HG02870 (cell line): ENCODE measurements around the gene NKPD1.
"Not testable (repeated sequence)": the region's sequence is repeated elsewhere in the genome, so short reads cannot be mapped to it uniquely, and the experiment has no call there.

Experiments
- ATAC-seq: cut with Tn5 transposase; IDR thresholded peaks from one replicate; pipeline ENCODE4 v1.9.1; 2021; ENCODE audit warnings: mild to moderate bottlenecking, moderate library complexity; ENCODE audit not compliant: unreplicated experiment

NKPD1 gene

DNA sequence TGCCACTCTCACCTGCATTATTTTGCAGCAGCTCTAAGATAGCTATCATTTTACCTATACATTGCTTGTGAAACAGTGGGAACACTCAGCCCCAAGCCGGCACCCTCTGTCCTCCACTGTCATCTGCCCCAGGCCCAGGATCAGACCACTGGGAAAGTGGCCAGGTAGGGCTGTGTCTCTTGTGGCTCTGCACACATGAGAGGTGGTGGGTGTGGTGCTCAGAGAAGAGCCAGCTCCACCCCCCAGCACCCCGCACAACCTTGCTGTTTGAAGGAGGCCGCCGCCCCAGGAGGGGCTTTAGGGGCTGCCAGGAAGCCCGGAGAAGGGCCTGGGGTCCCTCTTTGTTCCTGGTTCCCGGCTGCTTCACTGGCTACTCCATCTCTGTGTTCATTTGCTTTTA is 41.2 kb downstream of the NKPD1 start:
- no peak for ATAC-seq

DNA sequence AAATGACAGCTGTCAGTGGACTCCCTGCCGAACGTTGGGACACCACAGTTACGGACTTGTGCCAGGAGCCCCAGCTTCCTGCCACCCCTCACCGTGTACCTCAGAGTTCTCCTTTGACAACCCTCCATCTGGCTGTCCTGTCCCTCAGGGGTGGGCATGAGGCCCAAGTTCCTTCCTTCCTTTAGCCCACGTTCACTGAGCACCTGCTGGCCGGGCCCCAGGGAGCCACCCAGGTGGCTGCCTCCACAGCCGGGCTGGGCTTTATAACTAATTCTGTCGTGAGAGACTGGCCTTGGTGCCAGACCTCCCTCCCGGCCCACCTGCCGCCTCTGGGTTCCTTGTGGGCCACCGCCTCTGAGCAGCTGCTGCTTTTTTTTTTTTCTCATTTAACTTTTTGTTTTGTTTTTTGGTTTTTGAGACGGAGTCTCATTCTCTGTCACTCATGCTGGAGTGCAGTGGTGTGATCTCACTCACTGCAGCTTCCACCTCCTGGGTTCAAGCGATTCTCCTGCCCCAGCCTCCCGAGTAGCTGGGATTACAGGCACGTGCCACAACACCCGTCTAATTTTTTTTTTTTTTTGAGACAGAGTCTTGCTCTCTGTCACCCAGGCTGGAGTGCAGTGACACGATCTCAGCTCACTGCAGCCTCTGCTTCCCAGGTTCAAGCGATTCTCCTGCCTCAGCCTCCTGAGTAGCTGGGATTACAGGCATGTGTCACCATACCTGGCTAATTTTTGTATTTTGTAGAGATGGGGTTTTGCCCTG is 42.0 kb downstream of the NKPD1 start:
- ATAC-seq: not testable (repeated sequence)

DNA sequence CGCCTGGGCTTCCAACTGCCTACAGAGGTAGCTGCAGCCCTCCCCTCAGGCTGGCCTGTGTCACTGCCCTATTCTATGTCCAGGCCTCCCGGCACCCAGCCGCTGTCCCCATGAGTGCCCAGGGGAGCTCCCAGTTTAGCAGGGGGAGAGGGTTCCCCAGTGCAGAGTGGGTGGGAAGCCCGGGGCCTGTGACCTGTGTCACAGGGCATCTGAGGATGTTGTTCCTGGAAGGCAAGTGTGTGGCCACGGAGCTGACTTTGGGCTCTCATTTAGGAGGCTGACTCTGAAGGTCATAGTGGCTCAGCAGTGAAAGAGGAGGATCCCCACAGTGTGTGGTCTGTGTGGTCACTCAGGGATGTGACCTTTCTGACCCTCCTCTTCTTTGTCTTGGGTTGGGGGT is 42.7 kb downstream of the NKPD1 start:
- ATAC-seq: no peak

DNA sequence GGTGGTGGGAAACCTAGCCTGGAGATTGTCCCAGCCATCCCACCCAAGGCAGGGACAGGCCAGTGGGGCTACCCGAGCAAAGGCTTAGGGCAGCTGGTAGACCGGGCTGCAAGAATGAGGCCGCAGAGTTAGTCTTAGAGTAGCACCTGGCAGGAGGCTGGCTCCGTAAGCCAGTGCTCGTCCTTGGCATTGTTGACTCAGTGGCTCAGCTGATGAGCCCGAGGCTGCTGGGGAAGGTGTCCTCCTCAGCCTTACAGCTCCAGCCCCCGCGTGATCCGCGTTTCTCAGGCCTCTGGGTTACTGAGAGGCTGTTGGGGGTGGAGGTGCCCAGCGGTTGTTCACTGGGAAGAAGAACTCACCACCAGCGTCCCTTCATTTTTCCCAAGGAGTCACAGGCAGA is 43.1 kb downstream of the NKPD1 start:
- no peak for ATAC-seq

DNA sequence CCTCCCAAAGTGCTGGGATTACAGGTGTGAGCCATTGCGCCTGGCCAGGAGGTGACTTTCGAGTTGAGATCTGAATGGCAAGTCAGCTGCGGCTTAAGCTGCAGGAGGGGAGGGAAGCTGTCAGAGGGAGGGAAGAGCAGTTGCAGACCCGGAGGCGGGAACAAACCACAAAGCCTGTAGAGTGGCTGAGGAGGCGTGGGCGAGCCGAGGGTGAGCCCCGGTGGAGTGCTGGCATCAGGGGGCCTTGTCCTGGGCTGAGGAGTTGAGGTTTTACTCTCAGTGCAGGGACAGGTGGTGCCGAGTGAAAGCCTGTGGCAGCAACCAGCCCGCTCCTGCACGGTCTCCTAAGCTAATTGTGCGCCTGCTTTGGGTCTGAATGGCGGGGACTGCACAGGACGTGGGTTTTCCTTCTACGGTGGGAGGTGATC is 43.6 kb downstream of the NKPD1 start:
- peak; percentile 34 for ATAC-seq

GRCh38 chr19:45115809-45116615 is 44.8 kb downstream of the NKPD1 start:
- no peak for ATAC-seq

GRCh38 chr19:45114116-45114515 is 46.7 kb downstream of the NKPD1 start:
- no peak for ATAC-seq

DNA sequence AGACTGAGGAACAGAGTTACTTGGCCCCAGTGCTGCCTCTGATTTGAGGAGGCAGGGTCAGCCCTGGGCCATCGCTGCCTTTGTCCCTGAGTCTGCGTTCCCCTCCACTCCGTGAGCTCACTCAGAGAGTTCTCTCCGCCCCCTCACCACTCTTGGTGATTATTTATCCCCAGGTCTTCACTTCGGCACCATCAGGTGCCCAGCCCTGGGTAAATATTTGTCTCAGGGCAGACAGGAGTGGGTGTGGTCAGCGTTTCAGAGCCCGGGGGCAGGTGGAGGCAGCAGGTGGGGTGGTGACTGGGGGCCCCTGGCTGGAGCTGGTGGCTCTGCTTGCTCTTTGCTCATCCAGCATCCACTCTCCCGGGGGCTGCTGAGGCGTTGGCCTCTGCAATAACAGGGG is 47.2 kb downstream of the NKPD1 start:
- ATAC-seq: no peak

GRCh38 chr19:45112111-45112827 is 48.5 kb downstream of the NKPD1 start:
- no peak for ATAC-seq
